H7 (cell line): Measurements from ENCODE around the gene TAAR9. TPM values are rescaled to one million over a fixed set of nuclear protein-coding genes. Genes with fewer than 3 reads are reported as not detected.
"Not testable (repeated sequence)": the region's sequence is repeated elsewhere in the genome, so short reads cannot be mapped to it uniquely, and the experiment has no call there.

Experiments used
- DNase-seq: peaks from one replicate; pipeline ENCODE4 v3.0.0; 2012
- H3K27me3 ChIP-seq: 2 replicates; pipeline ENCODE4 v1.6.0; 2011; ENCODE audit warnings: mild to moderate bottlenecking, low read length; ENCODE audit not compliant: control insufficient read depth, insufficient read depth
- H3K36me3 ChIP-seq: replicated peaks from 2 replicates; pipeline ENCODE4 v1.5.1; 2011; ENCODE audit warnings: low read length; ENCODE audit not compliant: control insufficient read depth, insufficient read depth
- H3K4me3 ChIP-seq: 2 replicates; pipeline ENCODE4 v1.5.1; 2011; ENCODE audit warnings: low read depth, mild to moderate bottlenecking, control low read depth, low read length, moderate library complexity; ENCODE audit not compliant: insufficient read depth
- total RNA-seq: library from RNA; depleted of rRNA; stranded (reverse); fragments of >200 nt; shearing (Covaris generic); gene quantifications from 2 replicates; pipeline ENCODE4 v1.2.3, GENCODE V29; 2014

TAAR9 gene
- total RNA-seq, 1 experiment from 2014 or later = not detected

DNA sequence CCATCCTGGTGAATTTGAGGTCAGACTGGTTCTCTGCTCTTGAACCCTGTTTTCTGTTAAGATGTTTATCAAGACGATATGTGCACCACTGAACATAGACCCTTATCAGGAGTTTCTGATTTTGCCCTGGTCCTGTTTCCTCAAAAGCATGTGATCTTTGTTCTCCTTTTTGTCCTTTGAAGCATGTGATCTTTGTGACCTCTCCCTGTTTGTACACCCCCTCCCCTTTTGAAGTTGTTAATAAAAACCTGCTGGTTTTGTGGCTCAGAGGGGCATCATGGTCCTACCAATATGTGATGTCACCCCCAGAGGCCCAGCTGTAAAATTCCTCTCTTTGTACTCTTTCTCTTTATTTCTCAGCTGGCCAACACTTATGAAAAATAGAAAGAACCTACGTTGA lies 3.5 kb upstream of the TAAR9 start:
- not testable (repeated sequence) for H3K36me3 ChIP-seq, DNase-seq, H3K27me3 ChIP-seq, H3K4me3 ChIP-seq

DNA sequence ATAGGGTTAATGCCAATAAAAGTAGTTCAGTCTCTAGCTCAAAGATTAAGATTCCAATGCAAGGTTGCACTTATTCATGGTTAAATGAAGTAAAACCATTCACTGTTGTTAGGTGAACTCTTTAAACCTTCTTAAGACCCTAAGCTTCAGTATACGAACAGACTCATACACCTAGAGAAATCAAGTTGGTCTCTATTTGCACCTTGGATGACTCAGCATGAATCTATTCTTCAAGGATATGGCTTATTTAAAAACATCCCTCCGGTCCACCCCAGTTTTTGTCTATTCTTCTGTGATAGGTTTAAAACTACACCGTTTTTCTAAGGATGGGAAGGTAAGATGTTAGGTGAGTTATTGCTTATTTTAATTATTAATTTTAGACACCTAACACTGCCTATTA lies 932 bp upstream of the TAAR9 start:
- no peaks in the 10 kb centered on the region for H3K27me3 ChIP-seq
- H3K4me3 ChIP-seq = no peak overlapping the region
- no peak for DNase-seq
- no peaks in the 10 kb centered on the region for H3K36me3 ChIP-seq

DNA sequence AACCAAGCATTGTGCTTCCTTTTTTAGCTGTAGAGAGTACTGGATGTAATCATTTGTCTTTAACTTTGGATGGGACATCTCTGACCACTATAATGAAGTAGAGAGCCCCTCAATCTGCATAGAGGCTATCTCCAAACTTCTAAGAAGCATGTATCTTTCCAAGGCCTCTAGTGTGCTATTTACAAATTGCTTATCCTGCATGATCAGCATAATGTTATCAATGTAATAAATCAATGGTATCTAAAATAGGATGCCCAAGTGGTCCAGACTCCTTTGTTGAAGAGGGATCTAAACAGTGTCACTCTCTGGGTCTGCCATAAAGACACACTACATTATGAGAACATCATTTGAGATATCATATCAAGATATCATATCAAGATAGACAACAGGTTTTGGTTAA lies 6.7 kb downstream of the TAAR9 start:
- H3K4me3 ChIP-seq = no peak overlapping the region
- DNase-seq = no peak
- no peaks in the 10 kb centered on the region for H3K36me3 ChIP-seq
- no peaks in the 10 kb centered on the region for H3K27me3 ChIP-seq

DNA sequence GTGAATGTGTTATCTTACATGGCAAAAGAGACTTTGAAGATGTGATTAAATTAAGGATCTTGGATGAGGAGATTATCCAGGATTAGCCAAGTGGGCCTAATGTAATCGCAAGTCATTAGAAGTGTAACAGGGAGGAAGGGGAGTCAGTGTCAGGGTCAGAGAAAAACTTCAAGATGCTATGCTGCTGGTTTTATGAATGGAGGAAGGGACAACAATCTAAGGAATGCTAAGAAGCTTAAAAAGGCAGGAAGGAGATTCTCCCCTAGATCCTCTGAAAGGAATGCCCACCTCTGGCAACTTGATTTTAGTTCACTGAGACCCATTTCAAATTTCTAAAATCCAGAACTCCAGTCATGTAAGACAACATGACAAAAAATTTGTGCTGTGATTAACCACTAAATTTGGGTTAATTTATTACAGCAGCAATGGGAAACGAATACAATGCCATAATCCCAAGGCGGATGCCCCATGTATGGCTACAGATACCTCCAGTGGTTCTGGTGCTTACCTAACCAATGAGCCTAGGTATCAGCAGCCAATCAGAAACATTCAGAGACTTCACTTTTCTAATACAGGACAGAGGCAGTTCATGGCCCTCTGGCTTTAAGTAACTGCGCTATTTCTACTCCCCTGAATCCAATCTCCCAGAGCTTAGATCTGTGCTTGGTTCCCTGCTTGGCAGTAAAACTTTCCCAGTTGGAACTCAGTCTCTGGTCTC lies 10.8 kb downstream of the TAAR9 start:
- no peak overlapping the region for H3K4me3 ChIP-seq
- H3K36me3 ChIP-seq = no peaks in the 10 kb centered on the region
- H3K27me3 ChIP-seq = no peaks in the 10 kb centered on the region
- no peak for DNase-seq

DNA sequence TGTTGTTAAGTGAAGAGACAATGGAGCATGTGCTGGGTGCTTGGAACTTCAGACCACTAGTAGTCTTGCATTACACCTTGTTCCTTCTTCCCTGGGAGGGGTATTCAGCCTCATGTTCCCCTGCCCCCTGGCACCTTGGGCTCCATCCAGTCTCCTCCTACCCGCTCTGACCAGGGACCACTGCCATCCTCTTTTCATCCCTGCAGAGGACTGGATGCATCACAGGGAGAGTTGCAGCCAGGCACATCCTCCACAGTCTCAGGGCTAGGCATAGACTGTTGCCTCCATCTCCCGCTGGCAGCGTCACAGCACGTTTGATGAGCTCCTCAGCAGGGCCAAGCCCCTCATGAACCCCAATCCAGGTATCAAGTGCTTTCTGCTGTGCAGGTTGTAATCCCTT lies 13.1 kb downstream of the TAAR9 start:
- DNase-seq = no peak
- Histone ChIP-seq H3K4me3 (no peak overlapping the region), H3K27me3 (no peaks in the 10 kb centered on the region), H3K36me3 (no peaks in the 10 kb centered on the region)

DNA sequence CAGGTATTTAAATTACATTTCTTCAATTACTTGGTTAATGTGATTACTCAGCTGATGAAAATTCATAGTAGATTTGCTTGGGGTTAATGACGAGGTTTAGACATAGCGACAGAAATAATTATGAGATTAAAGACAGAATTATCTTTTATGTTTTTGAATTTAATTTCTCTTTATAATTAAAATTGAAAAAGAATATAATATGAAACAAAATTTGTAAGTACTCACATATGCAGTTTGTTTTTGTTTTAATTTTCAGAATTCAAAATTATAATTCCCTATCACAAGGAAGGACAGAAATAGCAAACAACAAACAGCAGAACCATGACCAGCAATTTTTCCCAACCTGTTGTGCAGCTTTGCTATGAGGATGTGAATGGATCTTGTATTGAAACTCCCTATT lies 14.3 kb downstream of the TAAR9 start, which contains the start of gene TAAR8:
Gene TAAR8 (plus strand): TSS at position 301 of the 400 bp plus-strand sequence. CDS start 21 bp downstream, at position 322.
- Histone ChIP-seq H3K36me3 (no peaks in the 10 kb centered on the region), H3K27me3 (no peaks in the 10 kb centered on the region), H3K4me3 (no peak within 1 kb of the TSS)
- DNase-seq = no peak

DNA sequence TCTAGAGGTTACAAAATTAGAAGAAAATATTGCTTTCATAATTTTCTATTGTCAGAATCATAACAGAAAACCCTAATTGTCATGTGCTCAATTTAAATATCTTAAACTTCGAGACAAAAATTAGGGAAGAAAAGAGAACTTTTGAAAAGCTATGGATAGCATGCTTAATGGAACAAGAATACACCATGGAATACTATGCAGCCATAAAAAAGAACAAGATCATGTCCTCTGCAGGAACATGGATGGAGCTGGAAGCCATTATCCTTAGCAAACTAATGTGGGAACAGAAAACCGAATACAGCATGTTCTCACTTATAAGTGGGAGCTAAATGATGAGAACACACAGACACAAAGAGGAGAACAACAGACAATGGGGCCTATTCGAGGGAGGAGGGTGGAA lies 22.0 kb downstream of the TAAR9 start:
- not testable (repeated sequence) for H3K36me3 ChIP-seq, H3K4me3 ChIP-seq, DNase-seq, H3K27me3 ChIP-seq

DNA sequence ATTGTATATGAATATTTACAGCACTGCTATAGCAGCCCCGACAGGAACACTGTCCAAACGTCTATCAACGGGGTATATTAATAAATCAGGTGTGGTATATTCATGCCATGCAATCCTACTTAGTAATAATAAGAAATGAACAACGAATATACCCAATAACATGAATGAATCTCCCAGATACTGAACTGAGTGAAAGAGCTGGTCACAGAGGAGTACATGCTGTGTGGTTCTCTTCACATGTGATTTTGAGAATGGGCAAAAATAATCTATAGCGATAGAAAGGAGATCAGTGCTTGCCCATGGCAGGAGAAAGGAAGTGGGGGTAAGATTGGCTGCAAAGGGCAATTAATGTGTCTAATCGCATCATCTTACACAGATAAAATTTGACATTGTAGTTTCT lies 28.3 kb downstream of the TAAR9 start:
- Histone ChIP-seq H3K27me3 (no peaks in the 10 kb centered on the region), H3K36me3 (no peaks in the 10 kb centered on the region)
- DNase-seq = no peak

DNA sequence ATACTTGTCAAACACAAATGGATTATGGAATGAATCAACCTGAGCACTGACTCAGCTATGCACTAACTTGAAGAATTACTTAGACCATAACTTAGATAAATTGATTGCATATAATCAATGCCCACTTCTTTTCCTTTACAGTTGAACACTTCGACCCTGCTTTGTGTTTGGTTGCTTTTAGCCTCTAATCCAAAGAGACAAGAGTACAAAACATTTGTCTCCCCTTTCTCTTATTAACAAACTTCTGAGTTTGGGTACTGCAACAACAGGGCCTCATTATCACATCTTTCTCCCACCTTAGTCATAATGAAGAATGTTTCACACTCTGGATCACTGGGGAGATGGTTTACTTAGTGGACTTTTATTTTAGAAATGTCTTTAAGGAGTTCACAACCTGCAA lies 29.5 kb downstream of the TAAR9 start:
- DNase-seq = no peak

More for the DNA sequence above, 28.3 kb downstream of the TAAR9 start:
- no peak overlapping the region for H3K4me3 ChIP-seq

DNA sequence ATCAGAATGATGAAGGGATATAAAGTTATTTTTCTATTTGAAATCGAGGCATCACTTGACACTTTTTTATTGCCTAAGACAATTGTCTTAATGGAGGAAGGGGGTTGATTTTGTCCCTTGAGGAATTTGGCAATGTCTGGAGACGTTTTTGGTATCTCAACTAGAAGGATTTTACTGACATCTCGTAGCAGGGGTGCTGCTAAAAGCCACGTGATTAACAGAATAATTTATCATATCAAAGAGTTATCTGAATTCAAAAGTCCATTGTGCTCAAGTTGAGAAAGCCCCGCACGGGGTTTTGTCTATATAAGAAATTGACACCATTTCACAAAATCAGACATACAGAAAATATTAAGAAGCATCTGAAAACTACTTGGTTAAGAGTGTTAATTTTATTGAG lies 30.5 kb downstream of the TAAR9 start:
- DNase-seq = no peak
- H3K4me3 ChIP-seq = no peak overlapping the region
- no peaks in the 10 kb centered on the region for H3K36me3 ChIP-seq
- no peaks in the 10 kb centered on the region for H3K27me3 ChIP-seq

More for the DNA sequence above, 29.5 kb downstream of the TAAR9 start:
- Histone ChIP-seq H3K36me3 (no peaks in the 10 kb centered on the region), H3K4me3 (no peak overlapping the region), H3K27me3 (no peaks in the 10 kb centered on the region)

DNA sequence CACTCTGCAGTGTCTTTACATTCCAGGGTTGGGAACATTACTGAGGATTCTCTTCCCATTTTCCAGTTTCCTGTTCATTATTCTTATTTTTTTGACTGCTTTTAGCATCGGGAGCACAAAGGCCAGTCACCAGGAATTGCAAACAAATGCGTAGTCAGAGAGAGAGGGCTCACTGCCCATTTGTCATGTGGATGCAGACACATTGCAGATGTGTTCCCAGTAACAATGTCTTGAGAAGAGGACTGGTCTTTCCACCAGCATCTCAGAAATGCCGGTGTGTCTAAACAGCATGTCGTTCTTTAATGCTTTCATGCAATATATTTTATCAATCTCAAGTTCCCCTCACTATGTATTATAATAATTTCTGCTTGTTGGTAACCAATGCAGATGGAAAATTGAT lies 31.1 kb downstream of the TAAR9 start:
- Histone ChIP-seq H3K36me3 (no peaks in the 10 kb centered on the region), H3K4me3 (no peak overlapping the region), H3K27me3 (no peaks in the 10 kb centered on the region)
- DNase-seq = peak; percentile 1

DNA sequence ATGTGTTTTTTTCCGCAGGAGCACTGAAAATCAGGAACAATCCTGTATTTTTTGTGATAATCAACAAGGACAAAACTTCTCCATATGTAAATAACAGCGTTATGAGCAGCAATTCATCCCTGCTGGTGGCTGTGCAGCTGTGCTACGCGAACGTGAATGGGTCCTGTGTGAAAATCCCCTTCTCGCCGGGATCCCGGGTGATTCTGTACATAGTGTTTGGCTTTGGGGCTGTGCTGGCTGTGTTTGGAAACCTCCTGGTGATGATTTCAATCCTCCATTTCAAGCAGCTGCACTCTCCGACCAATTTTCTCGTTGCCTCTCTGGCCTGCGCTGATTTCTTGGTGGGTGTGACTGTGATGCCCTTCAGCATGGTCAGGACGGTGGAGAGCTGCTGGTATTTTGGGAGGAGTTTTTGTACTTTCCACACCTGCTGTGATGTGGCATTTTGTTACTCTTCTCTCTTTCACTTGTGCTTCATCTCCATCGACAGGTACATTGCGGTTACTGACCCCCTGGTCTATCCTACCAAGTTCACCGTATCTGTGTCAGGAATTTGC lies 32.2 kb downstream of the TAAR9 start, which contains the start of gene TAAR6:
Gene TAAR6 (plus strand): TSS at position 102 of the 557 bp plus-strand sequence. CDS start 0 bp downstream, at position 102.
- H3K27me3 ChIP-seq = no peaks in the 10 kb centered on the region
- DNase-seq = no peak
- no peak within 1 kb of the TSS for H3K4me3 ChIP-seq
- no peaks in the 10 kb centered on the region for H3K36me3 ChIP-seq

DNA sequence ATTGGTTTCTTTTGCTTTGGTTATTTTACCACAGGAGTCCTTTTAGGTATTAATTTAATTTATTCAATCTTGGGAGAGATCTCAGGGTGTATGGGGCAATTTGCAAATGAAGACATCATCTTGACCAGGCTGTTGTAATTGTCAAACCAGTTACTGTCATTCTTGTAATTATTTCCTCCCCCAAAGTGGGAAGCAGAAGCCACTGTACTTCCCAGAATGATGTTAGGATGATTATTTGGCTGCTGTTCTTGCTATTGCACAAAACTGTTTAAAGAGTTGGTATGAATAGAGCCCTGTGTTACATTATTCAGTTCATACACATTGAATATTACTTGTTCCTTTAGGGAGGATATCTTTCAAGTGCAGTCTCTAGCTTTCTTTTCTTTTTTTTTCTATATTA lies 33.7 kb downstream of the TAAR9 start:
- no peak overlapping the region for H3K4me3 ChIP-seq
- no peaks in the 10 kb centered on the region for H3K36me3 ChIP-seq
- H3K27me3 ChIP-seq = no peaks in the 10 kb centered on the region
- DNase-seq = no peak

DNA sequence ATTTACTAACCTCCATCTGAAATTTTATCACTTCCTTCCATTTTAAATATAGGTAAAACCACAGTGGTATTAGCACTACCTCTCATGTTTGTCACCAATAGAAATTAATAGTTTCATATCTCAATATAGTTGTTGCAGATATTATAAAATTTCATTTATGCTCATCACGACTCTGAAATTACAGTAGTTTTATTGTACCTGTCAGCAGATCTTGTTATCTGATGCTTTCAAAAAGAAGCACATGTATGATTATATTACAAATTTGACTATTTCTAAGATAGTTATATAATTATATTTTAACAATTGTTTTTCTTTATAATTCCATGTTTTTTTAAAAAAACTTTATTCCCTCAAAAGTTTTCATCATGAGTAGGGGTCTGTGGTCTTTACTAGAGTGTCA lies 46.6 kb downstream of the TAAR9 start:
- Histone ChIP-seq H3K4me3 (no peak overlapping the region), H3K27me3 (no peaks in the 10 kb centered on the region), H3K36me3 (no peaks in the 10 kb centered on the region)
- DNase-seq = no peak

DNA sequence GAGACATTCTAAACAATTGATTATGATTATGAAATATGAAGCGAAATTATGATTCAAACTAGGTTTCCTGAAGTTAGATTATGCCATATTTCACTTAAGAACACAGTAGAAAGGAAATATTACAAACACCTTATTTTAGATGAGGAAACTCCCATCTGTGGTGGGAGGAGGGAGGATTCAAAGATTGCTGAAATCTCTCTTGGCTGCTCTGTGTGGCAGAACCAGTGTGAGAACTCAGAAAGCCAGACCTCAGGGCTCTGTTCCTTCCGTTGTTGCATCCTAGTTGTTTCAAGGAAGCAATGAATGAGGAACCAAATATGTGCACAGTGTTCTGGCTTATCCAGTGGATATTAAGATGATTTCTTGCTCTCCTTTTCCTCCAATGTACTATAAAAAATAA lies 49.3 kb downstream of the TAAR9 start:
- no peak for DNase-seq
- H3K36me3 ChIP-seq = no peaks in the 10 kb centered on the region
- H3K27me3 ChIP-seq = no peaks in the 10 kb centered on the region
- no peak overlapping the region for H3K4me3 ChIP-seq
